Retina (tissue), 1 donor: ENCODE results near the gene LAIR2.
"Not testable (repeated sequence)": the region's sequence is repeated elsewhere in the genome, so short reads cannot be mapped to it uniquely, and the experiment has no call there.

ENCODE experiments used
- DNase-seq: peaks from one replicate; pipeline ENCODE4 v3.0.0-alpha.2; 2016

The LAIR2 gene

GRCh38 chr19:54495284-54495683 lies 7.3 kb upstream of the LAIR2 start:
- not testable (repeated sequence) for DNase-seq

DNA sequence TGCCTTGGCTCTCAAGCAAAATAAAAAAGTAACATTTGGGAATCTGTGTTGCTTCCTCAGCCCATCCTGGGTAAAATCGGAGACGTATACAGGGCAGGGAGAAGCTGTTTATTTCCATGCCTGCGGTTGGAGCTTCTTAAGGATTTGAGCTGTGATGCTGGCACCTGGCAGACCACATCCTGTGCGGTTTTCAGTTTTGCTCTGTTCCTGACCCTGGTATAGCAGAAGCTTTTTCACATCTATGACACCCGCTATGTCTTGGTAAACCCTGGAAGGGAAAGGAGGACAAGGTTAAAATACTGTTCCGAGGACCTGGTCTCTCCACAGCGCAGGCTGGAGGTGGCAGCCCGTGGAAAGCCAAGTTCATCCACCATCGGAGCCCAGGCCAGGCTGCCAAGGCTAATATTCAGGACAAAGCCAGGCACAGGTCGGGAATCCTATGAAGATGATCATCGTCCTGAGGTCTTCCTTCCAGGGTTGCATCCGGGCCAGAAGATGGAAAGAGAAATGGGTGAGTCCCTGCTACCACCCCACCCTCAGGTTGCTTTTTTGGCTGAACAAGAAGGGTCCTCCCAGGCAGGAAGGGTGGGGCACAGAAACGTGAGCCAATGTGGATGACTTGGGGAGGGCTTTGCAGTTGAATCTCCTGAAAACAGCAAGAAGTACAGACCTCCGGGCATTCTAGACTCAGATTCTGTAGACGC lies 4.7 kb upstream of the LAIR2 start:
- not testable (repeated sequence) for DNase-seq

DNA sequence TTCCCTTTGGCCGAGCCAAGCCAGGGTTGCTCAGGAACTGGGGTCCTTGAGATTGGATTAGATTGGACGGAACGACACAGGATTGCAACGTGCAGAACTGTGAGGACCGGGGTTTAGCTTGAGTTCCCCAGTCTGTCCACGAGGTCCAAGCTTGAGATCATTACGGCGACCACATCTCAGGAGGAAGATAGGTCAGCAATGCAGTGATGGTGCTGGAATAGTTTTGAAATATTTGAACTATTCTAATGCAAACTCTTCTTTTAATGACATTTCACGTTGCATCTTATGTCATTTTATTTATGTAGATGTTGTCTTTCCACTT lies 4.2 kb upstream of the LAIR2 start:
- DNase-seq, result not testable (repeated sequence)

GRCh38 chr19:54505542-54505941 lies 2.9 kb downstream of the LAIR2 start:
- DNase-seq, result not testable (repeated sequence)

- no peak for DNase-seq
Observed at GRCh38 chr19:54506079-54506478, 3.4 kb downstream of the LAIR2 start.

DNA sequence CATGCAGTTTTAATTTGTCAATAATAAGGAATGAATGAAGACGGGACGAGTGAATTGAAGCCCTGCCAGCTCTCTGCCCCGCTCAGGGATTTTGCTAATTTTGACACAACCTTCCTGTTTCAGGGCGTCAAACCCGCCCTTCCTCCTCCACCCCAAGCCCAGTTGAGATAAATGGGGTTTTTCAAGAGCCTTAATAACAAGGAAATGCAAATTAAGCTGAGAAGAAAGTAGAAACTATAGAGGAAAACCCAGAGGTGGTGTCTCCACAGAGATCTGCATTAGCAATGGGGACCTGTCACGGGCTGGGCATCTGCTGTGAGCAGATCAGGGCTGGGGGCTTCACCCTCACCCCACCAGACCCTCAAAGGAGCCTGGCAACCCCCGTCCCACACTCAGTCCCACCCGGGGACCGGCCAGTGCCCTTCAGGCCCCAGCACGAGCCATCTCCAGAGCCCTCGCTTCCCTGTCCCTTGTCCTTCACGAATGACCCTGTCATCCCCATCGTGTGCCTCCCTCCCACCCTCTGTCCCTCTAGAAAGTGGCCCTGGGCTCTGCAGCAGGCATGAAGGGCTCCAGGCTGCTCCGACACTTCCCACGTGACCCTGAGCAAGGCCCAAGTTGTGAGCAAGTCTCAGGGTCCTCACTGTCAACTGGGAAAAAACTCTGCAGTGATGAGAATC lies 4.5 kb downstream of the LAIR2 start:
- not testable (repeated sequence) for DNase-seq

DNA sequence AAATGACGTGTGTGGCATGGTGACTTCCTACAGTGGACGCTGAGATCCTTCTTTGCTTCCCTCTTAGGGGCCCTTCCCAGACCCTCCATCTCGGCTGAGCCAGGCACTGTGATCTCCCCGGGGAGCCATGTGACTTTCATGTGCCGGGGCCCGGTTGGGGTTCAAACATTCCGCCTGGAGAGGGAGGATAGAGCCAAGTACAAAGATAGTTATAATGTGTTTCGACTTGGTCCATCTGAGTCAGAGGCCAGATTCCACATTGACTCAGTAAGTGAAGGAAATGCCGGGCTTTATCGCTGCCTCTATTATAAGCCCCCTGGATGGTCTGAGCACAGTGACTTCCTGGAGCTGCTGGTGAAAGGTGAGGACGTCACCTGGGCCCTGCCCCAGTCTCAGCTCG lies 5.2 kb downstream of the LAIR2 start:
- no peak for DNase-seq

DNA sequence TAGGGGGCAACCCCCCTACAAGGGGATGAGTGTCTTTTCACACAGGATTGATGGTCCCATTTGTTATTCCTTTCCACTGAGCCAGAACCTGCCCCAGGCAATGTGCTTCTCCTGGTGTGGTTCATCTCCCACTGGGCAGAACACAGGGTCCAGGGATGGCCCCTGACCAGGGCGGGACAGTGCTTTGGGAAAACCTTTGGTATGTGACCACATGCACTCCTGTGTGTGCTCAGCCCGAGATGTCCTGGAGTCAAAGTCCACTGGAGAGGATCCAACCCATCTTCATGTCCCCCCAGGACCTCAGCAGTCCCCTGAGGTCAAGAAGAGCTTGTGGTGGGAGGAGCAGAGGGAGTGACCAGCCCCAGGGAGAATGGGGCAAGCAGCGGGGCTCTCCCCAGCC lies 5.9 kb downstream of the LAIR2 start:
- not testable (repeated sequence) for DNase-seq

DNA sequence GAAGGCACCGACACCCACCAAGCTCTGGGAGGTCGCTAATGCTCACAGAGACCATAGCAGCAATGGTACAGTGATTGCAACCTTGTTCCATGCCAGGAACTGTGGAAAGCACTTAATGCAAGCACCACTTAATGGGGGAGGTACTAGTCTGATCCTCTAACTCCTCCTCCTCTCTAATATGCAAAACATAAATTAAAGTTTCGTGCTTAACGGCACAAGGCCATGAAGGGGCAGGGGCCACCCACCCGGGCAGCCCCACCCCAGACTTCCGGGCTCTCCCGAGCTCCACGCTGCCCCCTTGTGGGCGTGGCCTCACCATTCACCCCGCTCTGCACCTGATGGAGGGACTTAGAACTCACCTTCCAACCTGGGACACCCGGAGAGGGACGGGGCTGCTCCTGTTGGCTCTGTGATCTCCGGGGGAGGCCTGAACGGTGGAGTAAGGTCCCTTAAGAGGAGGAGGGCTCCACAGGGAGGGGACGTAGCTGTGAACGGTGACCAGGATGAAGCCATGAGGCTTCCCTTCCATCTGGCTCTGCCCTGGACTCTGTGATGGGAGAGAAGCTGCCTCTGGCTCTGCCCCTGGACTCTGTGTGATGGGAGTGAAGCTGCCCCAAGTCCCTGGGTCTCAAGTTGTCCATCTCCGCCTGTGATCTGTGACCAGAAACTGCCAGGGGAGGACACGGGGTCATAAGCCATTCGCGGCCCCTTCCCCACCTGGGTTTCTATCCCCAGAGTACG lies 6.7 kb downstream of the LAIR2 start:
- not testable (repeated sequence) for DNase-seq

DNA sequence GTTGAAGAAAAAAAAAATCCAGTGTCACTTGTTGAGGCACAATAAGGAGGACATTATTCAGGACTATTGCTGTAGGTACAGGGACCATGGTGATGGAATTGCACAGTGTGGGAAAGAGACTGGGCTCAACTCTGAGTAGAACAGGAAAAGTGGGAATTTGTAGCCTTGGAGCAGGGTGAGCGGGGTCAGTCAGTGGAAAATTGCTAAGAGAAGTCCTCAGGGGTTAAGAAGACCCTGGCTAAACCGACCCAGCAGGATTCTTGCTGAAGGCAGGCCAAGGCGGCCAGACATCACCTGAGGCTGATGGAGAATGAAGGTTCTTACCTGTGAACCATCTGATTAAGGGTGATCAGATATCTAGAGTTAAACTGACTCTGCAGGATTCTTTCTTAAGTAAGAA lies 12.5 kb downstream of the LAIR2 start:
- no peak for DNase-seq

- DNase-seq, result peak; percentile 28
Observed at GRCh38 chr19:54517483-54517882, 14.9 kb downstream of the LAIR2 start.

- no peak for DNase-seq
Observed at GRCh38 chr19:54518844-54519243, 16.2 kb downstream of the LAIR2 start.

GRCh38 chr19:54521022-54521859 lies 18.6 kb downstream of the LAIR2 start:
- DNase-seq, result no peak

- DNase-seq, result no peak
Observed at GRCh38 chr19:54521860-54522513, 19.4 kb downstream of the LAIR2 start.

DNA sequence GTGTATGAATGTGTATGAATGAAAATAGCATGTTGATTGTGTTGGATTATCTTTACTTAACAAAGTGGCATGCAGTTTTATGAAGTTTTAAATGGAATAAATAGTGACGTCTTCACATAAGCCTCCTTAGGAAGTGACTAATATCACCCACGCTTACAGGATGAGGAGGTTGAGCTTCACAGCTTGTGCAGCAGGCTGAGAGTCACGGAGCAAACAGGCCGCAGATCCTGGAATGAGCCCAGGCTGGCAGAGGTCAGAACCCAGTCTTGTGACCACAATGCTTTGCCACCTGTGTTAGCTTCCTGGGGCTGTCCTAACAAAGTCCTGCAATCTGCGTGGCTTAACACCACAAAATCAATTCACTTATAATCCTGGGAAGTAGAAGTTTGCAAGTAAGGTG lies 20.8 kb downstream of the LAIR2 start:
- DNase-seq, result no peak

- no peak for DNase-seq
Observed at GRCh38 chr19:54525636-54526035, 23.0 kb downstream of the LAIR2 start.

- no peak for DNase-seq
Observed at GRCh38 chr19:54526972-54527371, 24.3 kb downstream of the LAIR2 start.

- no peak for DNase-seq
Observed at GRCh38 chr19:54530866-54531265, 28.2 kb downstream of the LAIR2 start.

GRCh38 chr19:54532528-54532927 lies 29.9 kb downstream of the LAIR2 start:
- no peak for DNase-seq

DNA sequence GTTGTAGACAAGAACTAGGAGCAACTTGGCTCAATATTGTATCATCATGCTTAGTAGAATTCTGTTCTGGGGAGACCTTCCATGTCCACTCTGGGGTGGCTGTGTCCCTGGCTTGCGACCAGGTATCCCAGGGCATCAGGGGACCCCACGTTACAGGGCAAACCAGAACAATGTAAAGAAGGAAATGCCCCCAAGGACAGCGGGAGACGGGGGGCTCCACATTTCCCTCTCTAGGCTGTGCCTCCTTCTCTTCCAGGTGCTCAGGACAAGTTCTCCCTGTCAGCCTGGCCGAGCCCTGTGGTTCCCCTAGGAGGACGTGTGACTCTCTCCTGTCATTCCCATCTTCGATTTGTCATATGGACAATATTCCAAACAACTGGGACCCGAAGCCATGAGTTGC lies 30.8 kb downstream of the LAIR2 start:
- no peak for DNase-seq

- no peak for DNase-seq
Observed at GRCh38 chr19:54534156-54534555, 31.5 kb downstream of the LAIR2 start.

DNA sequence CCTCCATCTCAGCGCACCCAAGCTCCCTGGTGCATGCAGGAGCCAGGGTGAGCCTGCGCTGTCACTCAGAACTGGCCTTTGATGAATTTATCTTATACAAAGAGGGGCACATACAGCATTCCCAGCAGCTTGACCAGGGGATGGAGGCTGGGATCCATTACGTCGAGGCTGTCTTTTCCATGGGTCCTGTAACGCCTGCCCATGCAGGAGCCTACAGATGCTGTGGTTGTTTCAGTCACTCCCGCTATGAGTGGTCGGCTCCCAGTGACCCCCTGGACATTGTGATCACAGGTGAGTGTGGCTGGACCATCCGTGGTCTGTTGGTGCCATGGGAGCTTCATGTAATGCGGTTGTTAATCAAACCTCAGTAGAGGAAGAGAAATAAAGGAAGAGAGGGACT lies 33.0 kb downstream of the LAIR2 start:
- DNase-seq, result no peak

DNA sequence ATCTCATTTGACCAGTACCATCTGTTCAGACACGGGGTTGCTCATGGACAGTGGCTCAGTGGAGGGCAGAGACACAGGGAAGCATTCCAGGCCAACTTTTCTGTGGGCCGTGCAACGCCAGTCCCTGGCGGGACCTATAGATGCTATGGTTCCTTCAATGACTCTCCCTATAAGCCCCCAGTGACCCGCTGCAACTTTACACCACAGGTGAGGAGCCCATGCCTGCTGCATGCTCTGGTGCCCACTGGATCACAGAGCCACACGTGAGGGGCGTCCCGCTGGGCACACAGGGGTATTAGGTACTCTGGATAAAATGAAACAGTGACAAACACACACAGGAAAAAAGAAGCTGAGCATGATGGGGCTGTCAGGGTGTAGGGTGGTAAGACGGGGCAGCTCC lies 34.3 kb downstream of the LAIR2 start:
- DNase-seq, result no peak
